Mesodermal cell (in vitro differentiated cells): ENCODE results near the gene AQP6.

Source experiments
- H3K27ac ChIP-seq: 2 replicates; pipeline ENCODE4 v1.7.0; 2013; ENCODE audit warnings: mild to moderate bottlenecking, low read depth, low read length, moderate library complexity; ENCODE audit not compliant: severe bottlenecking
- H3K36me3 ChIP-seq: 2 replicates; pipeline ENCODE4 v1.7.1; 2013; ENCODE audit warnings: mild to moderate bottlenecking, low read length, moderate library complexity; ENCODE audit not compliant: control insufficient read depth, insufficient read depth
- H3K4me1 ChIP-seq: one replicate; pipeline ENCODE4 v1.7.1; 2013; ENCODE audit warnings: mild to moderate bottlenecking, low read length; ENCODE audit not compliant: insufficient read depth, control insufficient read depth, poor library complexity, severe bottlenecking
- H3K4me3 ChIP-seq: 2 replicates; pipeline ENCODE4 v1.7.0; 2013; ENCODE audit warnings: low read length, control low read depth, mild to moderate bottlenecking; ENCODE audit not compliant: insufficient read depth, poor library complexity, severe bottlenecking; ENCODE audit errors: extremely low read depth
- H3K9me3 ChIP-seq: 2 replicates; pipeline ENCODE4 v1.7.1; 2013; ENCODE audit warnings: mild to moderate bottlenecking, low read length, moderate library complexity; ENCODE audit not compliant: control insufficient read depth
- WGBS, 2 experiments: methylation state at CpG; one replicate each; pipeline ENCODE4 v1.1.5; 2013; ENCODE audit warnings: missing lambda C conversion rate in 2 of 2; ENCODE audit not compliant: insufficient coverage in 2 of 2; 5-methylcytosine and 5-hydroxymethylcytosine counted together

The AQP6 gene

DNA sequence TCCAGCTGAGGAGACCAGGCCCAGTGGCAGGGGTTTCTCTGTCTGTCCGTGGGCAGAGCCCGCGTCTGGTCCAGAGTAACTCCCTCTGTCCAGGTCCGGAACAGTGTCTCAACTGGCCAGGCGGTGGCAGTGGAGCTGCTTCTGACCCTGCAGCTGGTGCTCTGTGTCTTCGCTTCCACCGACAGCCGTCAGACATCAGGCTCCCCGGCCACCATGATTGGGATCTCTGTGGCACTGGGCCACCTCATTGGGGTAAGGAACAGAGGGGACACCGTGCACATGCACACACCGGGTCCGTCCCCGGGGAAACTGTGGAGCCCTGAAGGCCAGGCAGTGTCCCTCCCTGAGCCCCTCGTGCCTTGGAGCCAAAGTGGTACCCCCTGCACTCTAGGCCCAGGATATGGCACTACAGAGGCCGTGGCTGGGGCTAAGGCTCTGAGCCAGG is 1.5 kb downstream of the AQP6 start:
- Histone ChIP-seq H3K4me1 (no peaks in the 10 kb centered on the region), H3K27ac (no peak overlapping the region), H3K4me3 (no peak overlapping the region), H3K9me3 (no peaks in the 10 kb centered on the region), H3K36me3 (no peaks in the 10 kb centered on the region)
- 83 to 85% methylated on average over 13 to 15 of the region's 15 CpGs for WGBS, 2 experiments

DNA sequence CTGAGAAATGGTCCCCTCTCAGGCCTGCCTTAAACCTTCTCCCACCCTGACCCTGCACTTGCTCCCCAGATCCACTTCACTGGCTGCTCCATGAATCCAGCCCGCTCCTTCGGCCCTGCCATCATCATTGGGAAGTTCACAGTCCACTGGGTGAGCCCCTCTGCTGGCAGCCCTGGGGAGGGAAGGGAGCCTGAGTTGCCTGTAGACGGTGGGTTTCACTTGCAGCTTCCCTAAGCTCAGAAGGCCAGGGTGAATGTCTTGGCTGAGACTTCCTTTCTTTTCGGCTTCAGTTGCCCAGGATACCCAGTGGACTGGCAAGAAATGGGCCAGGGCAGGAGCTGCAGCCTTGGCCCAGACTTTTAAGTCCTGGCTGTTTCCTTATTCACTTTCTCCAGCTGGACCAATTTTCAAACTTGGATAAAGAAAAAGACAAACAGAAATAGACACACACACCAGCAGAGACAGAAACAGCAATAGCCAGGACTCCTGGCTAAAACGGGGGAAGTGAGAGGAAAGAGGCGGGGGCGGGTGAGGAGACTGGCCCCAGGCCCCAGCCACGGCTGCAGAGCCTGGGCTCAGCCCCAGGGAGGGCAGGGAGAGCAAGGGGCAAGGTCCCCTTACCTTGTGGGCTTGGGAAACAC is 2.0 kb downstream of the AQP6 start:
- Histone ChIP-seq H3K4me1 (peaks cover 2% of the 10 kb centered on the region), H3K27ac (no peak overlapping the region), H3K36me3 (no peaks in the 10 kb centered on the region), H3K4me3 (no peak overlapping the region), H3K9me3 (no peaks in the 10 kb centered on the region)
- WGBS, 2 experiments: 80 to 83% methylated on average over 8 of the region's 8 CpGs

DNA sequence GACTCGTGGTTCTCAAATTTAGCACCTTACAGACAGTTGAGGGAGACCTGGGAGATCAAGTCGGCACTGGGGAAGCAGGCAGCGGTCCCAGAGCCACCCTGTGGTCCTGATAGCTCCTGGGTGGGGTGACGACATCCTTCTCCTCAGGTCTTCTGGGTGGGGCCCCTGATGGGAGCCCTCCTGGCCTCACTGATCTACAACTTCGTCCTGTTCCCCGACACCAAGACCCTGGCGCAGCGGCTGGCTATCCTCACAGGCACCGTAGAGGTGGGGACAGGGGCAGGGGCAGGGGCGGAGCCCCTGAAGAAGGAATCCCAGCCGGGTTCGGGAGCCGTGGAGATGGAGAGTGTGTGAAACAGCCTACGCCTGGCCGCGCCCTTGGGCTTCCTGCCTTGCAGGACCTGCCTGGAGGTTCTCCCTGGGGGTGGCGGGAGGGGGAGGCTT is 2.6 kb downstream of the AQP6 start:
- Histone ChIP-seq H3K36me3 (no peaks in the 10 kb centered on the region), H3K27ac (no peak overlapping the region), H3K9me3 (no peaks in the 10 kb centered on the region), H3K4me1 (peaks cover 7% of the 10 kb centered on the region), H3K4me3 (no peak overlapping the region)
- WGBS, 2 experiments: 71 to 83% methylated on average over 12 to 16 of the region's 17 CpGs

DNA sequence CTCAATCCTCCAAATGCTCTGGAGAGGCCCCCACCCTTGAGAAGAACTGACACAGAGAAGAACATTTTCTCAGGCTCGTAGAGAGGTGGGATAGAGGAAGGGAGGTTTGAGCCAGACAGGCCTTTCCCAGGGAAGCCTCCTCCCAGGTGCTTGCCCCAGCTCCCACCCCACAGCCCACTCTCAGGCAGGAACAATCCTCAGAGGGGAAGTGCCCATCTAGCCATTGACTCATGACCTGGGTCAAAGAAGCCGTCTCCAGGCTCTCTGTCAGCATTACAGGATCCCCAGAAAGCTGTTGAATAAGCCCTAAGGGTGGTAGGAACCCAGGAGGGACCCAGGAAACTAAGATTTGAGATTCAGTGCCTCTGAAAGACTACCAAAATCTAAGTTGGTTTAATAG is 3.8 kb downstream of the AQP6 start:
- no peak overlapping the region for H3K4me3 ChIP-seq
- H3K9me3 ChIP-seq: no peaks in the 10 kb centered on the region
- 86 to 100% methylated on average over 1 of the region's 2 CpGs for WGBS, 2 experiments
- H3K36me3 ChIP-seq: no peaks in the 10 kb centered on the region
- no peak overlapping the region for H3K27ac ChIP-seq
- peaks cover 15% of the 10 kb centered on the region for H3K4me1 ChIP-seq

DNA sequence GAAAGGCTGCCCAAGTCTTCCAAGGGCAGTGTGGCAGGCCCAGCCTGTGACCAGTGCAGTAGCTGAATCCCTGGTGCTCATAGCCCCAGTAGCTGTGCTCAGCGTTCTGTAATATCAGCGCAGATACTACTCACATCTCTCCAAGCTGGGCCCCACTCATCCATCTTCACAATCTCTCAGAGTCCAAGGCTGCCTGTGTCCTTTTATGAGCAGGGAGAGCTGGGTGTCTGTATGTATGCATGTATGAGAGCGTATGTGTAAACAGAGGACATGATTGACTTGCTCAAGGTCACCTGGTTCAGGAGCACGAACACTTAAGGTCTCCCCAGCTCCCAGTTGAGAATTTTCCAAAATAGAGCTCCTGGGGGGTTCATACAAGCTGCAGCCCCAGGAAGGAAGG is 5.4 kb downstream of the AQP6 start:
- 83 to 100% methylated on average over 2 of the region's 4 CpGs for WGBS, 2 experiments
- no peaks in the 10 kb centered on the region for H3K36me3 ChIP-seq
- H3K4me3 ChIP-seq: no peak overlapping the region
- H3K27ac ChIP-seq: no peak overlapping the region
- H3K9me3 ChIP-seq: no peaks in the 10 kb centered on the region
- H3K4me1 ChIP-seq: peaks cover 22% of the 10 kb centered on the region

DNA sequence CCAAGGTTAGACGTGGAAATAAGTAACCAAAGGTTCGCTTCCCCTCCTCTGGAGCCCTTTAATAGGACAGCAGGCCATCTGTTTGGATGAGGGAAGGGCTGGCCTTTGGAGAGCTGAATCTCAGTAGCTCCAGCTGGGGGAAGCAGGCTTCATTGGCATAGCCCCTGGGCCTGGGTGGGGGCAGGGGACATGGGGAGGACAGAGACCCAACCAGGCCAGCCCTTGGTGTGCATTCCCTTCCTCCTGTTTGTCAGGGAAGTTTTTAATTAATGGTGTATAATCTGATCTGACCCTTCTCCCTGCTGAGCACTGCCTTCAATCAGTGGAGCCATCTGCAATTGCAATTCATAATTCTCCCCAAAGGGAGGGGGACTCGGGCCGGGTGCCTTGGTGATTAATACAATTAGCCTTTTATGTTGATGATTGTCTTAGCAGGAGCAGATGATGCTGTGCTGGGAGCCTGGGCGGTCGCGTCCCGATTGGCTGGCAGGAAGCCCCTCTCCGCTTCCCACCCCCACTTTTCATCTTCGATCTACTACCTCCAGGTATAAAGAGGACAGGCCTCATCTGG is 6.4 kb downstream of the AQP6 start:
- 78 to 81% methylated on average over 2 to 4 of the region's 10 CpGs for WGBS, 2 experiments
- peak overlapping the region; percentile 37 for H3K27ac ChIP-seq
- no peak overlapping the region for H3K4me3 ChIP-seq
- H3K9me3 ChIP-seq: no peaks in the 10 kb centered on the region
- H3K36me3 ChIP-seq: no peaks in the 10 kb centered on the region
- H3K4me1 ChIP-seq: peaks cover 27% of the 10 kb centered on the region

DNA sequence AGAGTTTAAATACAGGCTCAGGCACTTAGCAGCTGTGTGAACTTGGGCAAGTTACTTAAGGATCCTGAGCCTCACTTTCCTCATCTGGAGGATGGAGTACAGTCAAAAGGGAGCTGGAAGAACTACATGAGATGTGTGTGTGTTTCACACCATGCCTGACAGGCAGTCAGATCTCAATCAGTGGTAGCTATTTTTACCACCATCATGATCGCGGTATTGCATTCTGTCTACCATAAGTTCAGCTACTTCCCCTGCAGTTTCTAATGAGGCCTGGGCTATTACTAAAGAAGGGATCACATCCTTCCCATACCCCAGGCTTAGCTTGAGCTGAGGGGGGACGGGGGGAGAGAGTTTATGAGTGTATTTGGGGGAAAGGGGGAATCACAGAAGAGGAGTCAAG is 7.0 kb downstream of the AQP6 start:
- WGBS, 2 experiments: 100% methylated on average over 2 of the region's 3 CpGs

DNA sequence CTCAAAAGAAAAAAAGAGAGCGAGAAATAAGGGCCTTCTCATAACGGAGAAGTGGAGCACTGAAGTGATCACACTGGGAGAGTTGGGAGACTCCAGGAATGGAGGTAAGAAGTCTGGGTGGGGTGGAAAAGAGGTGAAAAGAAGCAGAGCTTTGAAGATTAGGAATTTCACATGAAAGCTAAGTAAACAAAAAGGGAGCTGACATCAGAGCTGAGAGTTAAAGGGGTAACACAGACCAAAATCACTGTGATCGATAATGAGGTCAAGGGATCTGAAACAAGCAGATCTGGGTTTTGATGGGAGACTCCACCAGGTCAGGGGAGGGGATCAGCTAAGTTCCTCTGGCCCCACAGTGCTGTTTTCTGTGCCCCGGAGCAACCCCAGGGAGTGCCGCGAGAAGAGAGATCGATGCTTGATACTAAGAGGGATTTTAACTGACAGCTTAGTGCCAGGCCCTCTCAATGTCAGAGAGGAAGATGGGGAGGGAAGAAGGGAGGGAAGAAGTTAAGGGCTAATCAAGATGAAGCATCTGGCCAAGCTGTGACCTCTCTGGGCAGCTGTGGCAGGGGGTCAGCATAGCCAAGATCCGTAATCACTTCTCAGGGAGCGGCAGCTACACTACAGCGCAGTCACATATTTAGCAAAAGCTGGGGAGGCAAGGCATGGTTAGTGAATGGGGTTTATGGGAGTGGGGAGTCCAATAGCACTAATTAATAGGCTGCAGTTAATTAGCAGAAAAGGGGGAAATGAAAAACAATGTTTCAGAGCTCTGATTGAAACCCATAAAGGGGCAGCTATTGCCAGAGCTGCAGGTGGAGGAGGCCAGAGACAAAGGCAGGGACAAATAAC is 8.0 kb downstream of the AQP6 start:
- H3K9me3 ChIP-seq: no peaks in the 10 kb centered on the region
- H3K4me3 ChIP-seq: no peak overlapping the region
- 79 to 87% methylated on average over 9 to 10 of the region's 10 CpGs for WGBS, 2 experiments
- peaks cover 43% of the 10 kb centered on the region for H3K4me1 ChIP-seq
- H3K27ac ChIP-seq: peak overlapping the region; percentile 36
- H3K36me3 ChIP-seq: peaks cover 6% of the 10 kb centered on the region

More for the DNA sequence above, 7.0 kb downstream of the AQP6 start:
- no peak overlapping the region for H3K27ac ChIP-seq
- no peak overlapping the region for H3K4me3 ChIP-seq
- H3K9me3 ChIP-seq: no peaks in the 10 kb centered on the region
- no peaks in the 10 kb centered on the region for H3K36me3 ChIP-seq
- H3K4me1 ChIP-seq: peaks cover 34% of the 10 kb centered on the region

DNA sequence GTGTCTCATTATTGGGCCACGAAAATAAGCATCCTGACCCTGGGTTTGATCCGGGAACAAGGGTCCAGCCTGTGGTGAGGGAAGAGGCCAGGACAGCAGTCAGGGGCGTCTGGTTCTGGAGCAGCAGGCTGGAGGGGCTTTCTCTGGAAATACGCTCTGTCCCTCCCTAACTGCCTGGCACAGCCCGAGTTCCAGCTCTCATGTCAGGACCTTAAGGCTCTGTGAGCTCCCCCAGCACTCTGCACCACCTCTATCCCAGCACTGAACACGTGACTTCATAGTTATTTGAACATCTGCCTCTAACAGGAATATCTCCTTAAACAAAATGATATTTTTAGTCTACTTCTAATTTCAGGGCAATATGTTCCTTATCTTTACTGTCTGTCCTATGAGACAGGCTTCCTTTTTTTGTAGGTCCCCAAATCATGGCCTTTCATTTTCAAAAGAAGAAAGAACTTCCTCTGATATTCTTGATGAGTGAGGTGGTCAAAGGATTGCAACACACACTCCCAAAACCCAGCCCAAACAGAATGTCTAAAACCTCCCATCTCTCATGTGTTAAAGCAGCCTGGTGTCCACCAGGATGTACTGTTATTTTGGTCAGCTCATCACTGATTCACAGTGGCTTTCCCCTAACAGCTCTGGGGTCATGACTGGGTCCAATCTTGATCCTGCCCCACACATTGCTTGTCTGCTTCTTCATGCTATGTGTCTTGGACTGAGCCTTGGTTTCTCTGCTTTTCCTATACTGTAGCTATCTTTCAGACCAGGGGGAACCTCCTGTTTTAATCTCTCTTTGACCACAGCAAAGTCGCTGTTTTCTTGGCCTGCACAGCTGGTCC is 9.7 kb downstream of the AQP6 start:
- Histone ChIP-seq H3K4me3 (no peak overlapping the region), H3K36me3 (peaks cover 18% of the 10 kb centered on the region), H3K27ac (no peak overlapping the region), H3K9me3 (no peaks in the 10 kb centered on the region), H3K4me1 (peaks cover 48% of the 10 kb centered on the region)
- WGBS, 2 experiments: 89 to 97% methylated on average over 4 to 6 of the region's 7 CpGs

DNA sequence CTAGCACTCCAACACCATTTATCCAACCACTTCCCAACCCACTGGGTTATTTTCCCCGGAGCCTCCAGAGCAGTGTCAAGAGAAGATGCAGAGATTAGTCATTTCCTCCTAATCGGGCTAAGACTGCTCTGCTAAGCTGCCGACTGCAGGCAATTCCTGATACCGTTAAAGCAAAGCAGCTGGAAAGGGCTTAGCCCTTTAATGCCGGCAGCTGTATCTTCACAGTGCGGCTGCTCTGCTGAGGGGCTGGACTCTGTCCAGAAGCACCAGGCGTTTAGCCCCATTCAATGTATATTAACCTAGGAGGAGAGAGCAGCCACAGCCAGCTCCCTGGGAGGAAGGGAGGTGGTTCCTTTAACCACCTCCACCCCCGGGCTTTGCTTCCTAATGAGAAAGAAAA is 11.1 kb downstream of the AQP6 start:
- Histone ChIP-seq H3K4me1 (peaks cover 48% of the 10 kb centered on the region), H3K4me3 (no peak overlapping the region), H3K36me3 (peaks cover 31% of the 10 kb centered on the region), H3K27ac (peak overlapping the region; percentile 84), H3K9me3 (no peaks in the 10 kb centered on the region)
- WGBS, 2 experiments: 38 to 40% methylated on average over 5 to 6 of the region's 8 CpGs
